Progenitor cell of endocrine pancreas (in vitro differentiated cells): ENCODE results near the gene S100A13. TPM values are rescaled to one million over a fixed set of nuclear protein-coding genes. Genes with fewer than 3 reads are reported as not detected.
A peak's percentile ranks its signal among the peaks of the same experiment; 100 is the strongest.

ENCODE experiments used
- DNase-seq: peaks from one replicate; pipeline ENCODE4 v3.0.0; 2021; ENCODE audit warnings: low spot score; ENCODE audit not compliant: unreplicated experiment
- H3K27ac Mint-ChIP-seq: 2 replicates; pipeline ENCODE4 v1.8.0; 2021; ENCODE audit warnings: mild to moderate bottlenecking, moderate library complexity, mixed read lengths
- H3K27me3 Mint-ChIP-seq: 2 replicates; pipeline ENCODE4 v1.8.0; 2021; ENCODE audit warnings: mixed read lengths
- H3K36me3 Mint-ChIP-seq: 2 replicates; pipeline ENCODE4 v1.8.0; 2022; ENCODE audit warnings: mixed read lengths; ENCODE audit not compliant: insufficient read depth
- H3K4me1 Mint-ChIP-seq: 2 replicates; pipeline ENCODE4 v1.8.0; 2021; ENCODE audit warnings: low read depth, mixed read lengths
- H3K4me3 Mint-ChIP-seq: 2 replicates; pipeline ENCODE4 v1.8.0; 2021; ENCODE audit warnings: low read depth, mild to moderate bottlenecking, moderate library complexity, mixed read lengths
- H3K9me3 Mint-ChIP-seq: 2 replicates; pipeline ENCODE4 v1.8.0; 2021; ENCODE audit warnings: low read depth, mixed read lengths
- total RNA-seq: library from RNA; stranded (reverse); gene quantifications from 2 replicates; pipeline ENCODE4 v1.2.1, GENCODE V29; 2021
- TF ChIP-seq, protein P1 (sequence below): fragments of 200-600 bp; sonication (generic); IDR thresholded peaks from one replicate; pipeline ENCODE4 v1.5.0; 2021; ENCODE audit warnings: antibody characterized with exemption, mild to moderate bottlenecking; ENCODE audit not compliant: unreplicated experiment

The S100A13 gene
- total RNA-seq, 1 donor from 2014 or later = 63.6 TPM

GRCh38 chr1:153647346-153647714 is 20.0 kb upstream of the S100A13 start:
- Mint-ChIP-seq H3K4me3 (no peak overlapping the region), H3K27me3 (no peaks in the 10 kb centered on the region), H3K27ac (peak overlapping the region; percentile 35), H3K9me3 (no peaks in the 10 kb centered on the region), H3K4me1 (peaks cover 37% of the 10 kb centered on the region), H3K36me3 (peaks cover 25% of the 10 kb centered on the region)
- DNase-seq = no peak
- TF ChIP-seq, protein P1, sequence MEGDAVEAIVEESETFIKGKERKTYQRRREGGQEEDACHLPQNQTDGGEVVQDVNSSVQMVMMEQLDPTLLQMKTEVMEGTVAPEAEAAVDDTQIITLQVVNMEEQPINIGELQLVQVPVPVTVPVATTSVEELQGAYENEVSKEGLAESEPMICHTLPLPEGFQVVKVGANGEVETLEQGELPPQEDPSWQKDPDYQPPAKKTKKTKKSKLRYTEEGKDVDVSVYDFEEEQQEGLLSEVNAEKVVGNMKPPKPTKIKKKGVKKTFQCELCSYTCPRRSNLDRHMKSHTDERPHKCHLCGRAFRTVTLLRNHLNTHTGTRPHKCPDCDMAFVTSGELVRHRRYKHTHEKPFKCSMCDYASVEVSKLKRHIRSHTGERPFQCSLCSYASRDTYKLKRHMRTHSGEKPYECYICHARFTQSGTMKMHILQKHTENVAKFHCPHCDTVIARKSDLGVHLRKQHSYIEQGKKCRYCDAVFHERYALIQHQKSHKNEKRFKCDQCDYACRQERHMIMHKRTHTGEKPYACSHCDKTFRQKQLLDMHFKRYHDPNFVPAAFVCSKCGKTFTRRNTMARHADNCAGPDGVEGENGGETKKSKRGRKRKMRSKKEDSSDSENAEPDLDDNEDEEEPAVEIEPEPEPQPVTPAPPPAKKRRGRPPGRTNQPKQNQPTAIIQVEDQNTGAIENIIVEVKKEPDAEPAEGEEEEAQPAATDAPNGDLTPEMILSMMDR = no peak

DNA sequence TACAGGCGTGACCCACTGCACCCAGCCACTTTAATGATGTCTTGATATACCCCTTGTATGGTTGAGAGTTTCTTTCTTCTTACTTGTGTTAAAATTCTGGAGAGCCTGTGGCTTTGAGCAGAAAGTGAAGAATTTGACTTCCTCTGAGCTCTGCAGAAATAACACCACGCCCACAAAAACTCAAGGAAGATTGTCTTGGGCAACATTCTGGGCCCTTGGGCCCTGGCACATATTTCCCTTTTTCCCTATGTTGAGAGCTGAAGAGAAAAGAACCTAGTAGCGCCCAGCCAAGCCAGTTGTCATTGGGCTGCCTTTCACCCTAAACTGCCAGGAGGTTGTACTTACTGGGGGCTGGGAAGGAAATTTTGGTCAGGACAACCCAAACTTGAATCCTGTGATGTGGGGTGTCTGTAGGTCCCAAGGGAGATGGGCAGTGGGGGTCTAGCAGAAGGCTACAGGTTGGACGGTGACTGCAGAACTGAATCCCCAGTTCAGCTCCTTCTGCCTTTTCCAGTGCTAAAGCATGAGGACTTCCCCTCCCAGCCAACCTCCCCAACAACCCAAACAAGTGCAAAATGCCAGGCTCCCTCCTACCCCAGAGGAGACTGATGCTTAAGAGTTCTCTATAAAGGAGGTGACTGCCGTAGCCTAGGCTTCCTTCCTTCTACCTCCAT is 19.5 kb upstream of the S100A13 start:
- peaks cover 37% of the 10 kb centered on the region for H3K4me1 Mint-ChIP-seq
- TF ChIP-seq, protein P1 = no peak
- no peaks in the 10 kb centered on the region for H3K27me3 Mint-ChIP-seq
- no peak for DNase-seq
- H3K9me3 Mint-ChIP-seq = no peaks in the 10 kb centered on the region
- H3K36me3 Mint-ChIP-seq = peaks cover 27% of the 10 kb centered on the region
- H3K27ac Mint-ChIP-seq = peak overlapping the region; percentile 88
- H3K4me3 Mint-ChIP-seq = no peak overlapping the region

DNA sequence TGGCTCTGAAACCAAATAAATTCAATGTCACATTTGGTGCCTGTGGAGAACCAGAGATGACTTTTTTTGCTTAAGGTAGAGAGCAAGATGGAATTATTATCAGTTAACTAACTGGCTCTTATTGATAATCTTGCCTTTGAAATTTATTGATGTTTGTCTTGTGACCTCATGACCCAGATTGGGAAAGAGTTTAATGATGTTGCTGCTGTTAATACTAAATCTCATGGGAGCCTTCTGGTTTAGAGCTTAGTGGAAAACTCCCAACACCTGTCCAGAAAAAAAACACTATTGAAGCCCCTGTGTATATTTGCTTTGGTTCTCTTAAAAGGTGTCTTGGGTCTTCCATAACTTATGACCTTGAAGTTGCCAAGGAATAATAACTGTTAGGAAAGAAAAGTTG is 16.5 kb upstream of the S100A13 start:
- H3K27me3 Mint-ChIP-seq = no peaks in the 10 kb centered on the region
- H3K4me1 Mint-ChIP-seq = peaks cover 33% of the 10 kb centered on the region
- H3K9me3 Mint-ChIP-seq = no peaks in the 10 kb centered on the region
- DNase-seq = no peak
- H3K27ac Mint-ChIP-seq = peak overlapping the region; percentile 49
- H3K36me3 Mint-ChIP-seq = peaks cover 39% of the 10 kb centered on the region
- TF ChIP-seq, protein P1 = no peak
- peak overlapping the region; percentile 22 for H3K4me3 Mint-ChIP-seq

DNA sequence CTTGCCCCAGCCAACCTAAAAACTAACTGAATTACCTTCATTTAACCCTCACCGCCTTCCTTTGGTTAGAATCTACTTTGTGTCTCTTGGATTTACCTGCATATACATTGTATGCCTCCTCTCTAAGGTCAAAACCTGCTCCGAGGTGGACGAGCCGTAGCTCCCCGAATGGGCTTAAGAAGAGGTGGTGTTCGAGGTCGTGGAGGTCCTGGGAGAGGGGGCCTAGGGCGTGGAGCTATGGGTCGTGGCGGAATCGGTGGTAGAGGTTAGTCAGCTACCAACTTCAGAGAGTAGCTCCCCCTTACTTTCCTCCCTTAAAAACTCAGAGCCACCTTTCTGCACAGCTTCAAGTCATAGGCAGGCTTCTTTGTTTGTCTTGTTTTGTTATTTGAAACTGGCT is 15.8 kb upstream of the S100A13 start:
- TF ChIP-seq, protein P1 = no peak
- peaks cover 36% of the 10 kb centered on the region for H3K4me1 Mint-ChIP-seq
- no peaks in the 10 kb centered on the region for H3K9me3 Mint-ChIP-seq
- H3K4me3 Mint-ChIP-seq = peak overlapping the region; percentile 22
- no peaks in the 10 kb centered on the region for H3K27me3 Mint-ChIP-seq
- no peak for DNase-seq
- peaks cover 43% of the 10 kb centered on the region for H3K36me3 Mint-ChIP-seq
- H3K27ac Mint-ChIP-seq = no peak overlapping the region

GRCh38 chr1:153642161-153642560 is 14.9 kb upstream of the S100A13 start:
- no peaks in the 10 kb centered on the region for H3K9me3 Mint-ChIP-seq
- no peak for DNase-seq
- no peaks in the 10 kb centered on the region for H3K27me3 Mint-ChIP-seq
- TF ChIP-seq, protein P1 = no peak
- H3K36me3 Mint-ChIP-seq = peaks cover 46% of the 10 kb centered on the region
- H3K4me3 Mint-ChIP-seq = no peak overlapping the region
- H3K4me1 Mint-ChIP-seq = peaks cover 38% of the 10 kb centered on the region
- H3K27ac Mint-ChIP-seq = peak overlapping the region; percentile 60
